Mucosa of stomach (tissue), 1 donor: ENCODE results near the gene GDPD1.
"Not testable (repeated sequence)": the region's sequence is repeated elsewhere in the genome, so short reads cannot be mapped to it uniquely, and the experiment has no call there.

Experiments
- H3K27me3 ChIP-seq: one replicate; pipeline ENCODE4 v1.7.0; 2013; ENCODE audit warnings: mild to moderate bottlenecking, low read length; ENCODE audit not compliant: control insufficient read depth, insufficient read depth
- H3K36me3 ChIP-seq: one replicate; pipeline ENCODE4 v1.7.0; 2013; ENCODE audit warnings: low read length; ENCODE audit not compliant: control insufficient read depth, insufficient read depth
- H3K4me1 ChIP-seq: one replicate; pipeline ENCODE4 v1.7.0; 2013; ENCODE audit warnings: mild to moderate bottlenecking, low read length; ENCODE audit not compliant: control insufficient read depth, insufficient read depth
- H3K4me3 ChIP-seq: one replicate; pipeline ENCODE4 v1.7.0; 2013; ENCODE audit warnings: low read length
- H3K9ac ChIP-seq: one replicate; pipeline ENCODE4 v1.7.0; 2013; ENCODE audit warnings: mild to moderate bottlenecking, low read length, moderate library complexity
- H3K9me3 ChIP-seq: one replicate; pipeline ENCODE4 v1.7.0; 2013; ENCODE audit warnings: mild to moderate bottlenecking, low read length, moderate library complexity; ENCODE audit not compliant: control insufficient read depth
- donor health status: Pancreatic carcinoma.

The GDPD1 gene

DNA sequence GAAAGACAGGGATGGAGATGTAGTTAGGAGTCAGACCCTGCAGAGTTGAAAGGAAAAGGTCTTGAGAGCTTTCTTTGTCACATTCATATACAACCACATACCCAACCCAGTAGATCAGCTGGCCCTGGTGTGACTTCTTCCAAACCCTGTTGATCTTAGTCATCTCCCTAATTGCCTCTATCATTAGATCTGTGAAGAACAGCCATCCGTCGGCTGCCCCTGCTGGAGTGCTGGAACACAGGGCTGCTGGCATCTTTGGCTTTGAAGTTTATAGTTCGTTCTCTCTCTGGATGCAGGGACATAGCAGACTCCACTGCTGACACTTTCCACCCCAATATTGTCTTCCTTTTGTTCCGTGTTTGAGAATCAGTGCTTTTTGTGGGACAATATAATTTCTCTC lies 20.9 kb upstream of the GDPD1 start:
- no peaks in the 10 kb centered on the region for H3K9me3 ChIP-seq
- no peaks in the 10 kb centered on the region for H3K27me3 ChIP-seq
- no peak overlapping the region for H3K9ac ChIP-seq
- H3K4me3 ChIP-seq: no peak overlapping the region
- H3K4me1 ChIP-seq: no peaks in the 10 kb centered on the region
- no peaks in the 10 kb centered on the region for H3K36me3 ChIP-seq

DNA sequence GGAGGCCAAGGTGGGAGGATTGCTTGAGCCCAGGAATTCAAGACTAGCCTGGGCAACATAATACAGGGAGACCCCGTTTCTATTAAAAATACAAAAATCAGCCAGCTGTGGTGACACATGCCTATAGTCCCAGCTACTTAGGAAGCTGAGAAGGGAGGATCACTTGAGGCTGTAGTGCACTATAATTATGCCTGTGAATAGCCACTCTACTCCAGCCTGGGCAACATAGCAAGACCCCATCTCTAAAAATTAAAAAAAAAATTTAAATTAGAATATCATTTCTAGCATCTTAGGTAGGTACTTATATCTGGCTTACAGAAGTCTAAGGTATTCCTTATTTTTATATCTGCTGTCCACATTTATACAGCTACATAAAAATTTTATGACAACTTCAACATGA lies 18.0 kb upstream of the GDPD1 start:
- no peaks in the 10 kb centered on the region for H3K4me1 ChIP-seq
- H3K36me3 ChIP-seq: no peaks in the 10 kb centered on the region
- no peaks in the 10 kb centered on the region for H3K27me3 ChIP-seq
- no peak overlapping the region for H3K4me3 ChIP-seq
- H3K9me3 ChIP-seq: no peaks in the 10 kb centered on the region
- no peak overlapping the region for H3K9ac ChIP-seq

DNA sequence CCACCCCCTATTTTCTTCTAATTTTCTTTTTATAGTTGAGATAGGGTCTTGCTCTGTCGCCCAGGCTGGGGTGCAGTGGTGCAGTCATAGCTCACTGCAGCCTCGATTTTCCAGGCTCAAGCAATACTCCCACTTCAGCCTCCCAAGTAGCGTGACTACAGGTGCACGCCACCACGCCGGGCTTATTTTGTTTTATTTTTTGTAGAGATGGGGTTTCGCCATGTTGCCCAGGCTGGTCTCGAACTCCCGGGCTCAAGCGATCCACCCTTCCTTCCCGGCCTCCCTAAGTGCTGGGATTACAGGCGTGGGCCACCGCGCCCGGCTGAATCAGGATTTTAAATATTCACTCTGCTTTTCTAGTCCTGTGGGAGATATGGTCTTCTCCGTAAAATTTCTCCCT lies 941 bp upstream of the GDPD1 start:
- Histone ChIP-seq H3K4me3 (no peak overlapping the region), H3K9ac (no peak overlapping the region), H3K4me1 (no peaks in the 10 kb centered on the region), H3K9me3 (no peaks in the 10 kb centered on the region), H3K27me3 (no peaks in the 10 kb centered on the region), H3K36me3 (no peaks in the 10 kb centered on the region)

DNA sequence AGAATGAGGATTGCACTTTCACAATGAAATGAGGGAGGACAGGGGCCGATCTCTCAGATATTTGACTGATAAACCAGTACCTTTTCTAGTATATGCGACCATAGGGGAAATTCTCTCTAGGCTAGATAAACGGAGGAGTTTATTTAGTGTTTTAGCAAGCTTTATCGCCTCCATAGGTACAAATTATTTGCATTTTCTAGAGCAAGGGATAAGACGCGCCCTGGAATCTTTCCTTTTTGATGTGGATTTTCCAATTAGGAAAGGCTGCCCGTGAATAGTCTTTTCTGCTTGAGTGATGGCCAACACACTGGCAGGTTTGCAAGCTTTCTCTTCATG lies 351 bp upstream of the GDPD1 start:
- Histone ChIP-seq H3K4me3 (peak overlapping the region; percentile 32), H3K27me3 (no peaks in the 10 kb centered on the region)

DNA sequence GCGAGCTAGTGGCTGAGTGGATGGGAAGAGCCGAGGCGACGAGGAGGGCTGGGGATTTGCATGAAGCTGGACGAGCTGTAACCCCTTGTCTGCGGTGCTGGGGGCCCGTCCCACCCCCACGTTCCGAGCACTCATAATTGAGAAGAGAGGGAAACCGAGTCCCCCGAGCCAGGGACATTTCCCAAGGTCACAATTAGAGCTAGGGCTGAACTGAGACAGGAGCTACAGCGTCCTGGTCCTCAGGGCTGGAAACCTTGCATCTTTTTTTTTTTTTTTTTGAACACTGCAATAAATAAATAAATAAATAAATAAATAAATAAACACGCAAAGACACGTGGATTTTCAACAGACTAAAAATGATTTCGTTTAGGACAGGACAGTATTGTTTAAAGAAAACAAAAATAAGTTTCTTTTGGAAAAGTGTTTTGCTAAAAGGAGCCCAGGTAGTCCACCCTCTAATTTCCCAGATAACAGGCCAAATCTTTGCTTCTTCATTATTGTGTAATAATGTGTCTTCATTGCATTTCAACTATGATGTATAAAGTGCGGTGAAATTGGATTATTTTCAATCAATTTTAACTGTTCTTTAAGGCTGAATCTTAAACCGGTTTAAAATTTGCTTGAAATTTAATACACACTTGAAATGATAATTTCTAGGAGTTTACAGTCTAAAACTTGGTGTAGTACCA lies 992 bp downstream of the GDPD1 start:
- H3K36me3 ChIP-seq: no peaks in the 10 kb centered on the region
- H3K9ac ChIP-seq: peak overlapping the region; percentile 95
- H3K27me3 ChIP-seq: no peaks in the 10 kb centered on the region
- H3K9me3 ChIP-seq: no peaks in the 10 kb centered on the region
- H3K4me1 ChIP-seq: no peaks in the 10 kb centered on the region
- peak overlapping the region; percentile 75 for H3K4me3 ChIP-seq

More for the DNA sequence above, 351 bp upstream of the GDPD1 start:
- H3K36me3 ChIP-seq: no peaks in the 10 kb centered on the region
- no peaks in the 10 kb centered on the region for H3K4me1 ChIP-seq
- peak overlapping the region; percentile 95 for H3K9ac ChIP-seq
- H3K9me3 ChIP-seq: no peaks in the 10 kb centered on the region

DNA sequence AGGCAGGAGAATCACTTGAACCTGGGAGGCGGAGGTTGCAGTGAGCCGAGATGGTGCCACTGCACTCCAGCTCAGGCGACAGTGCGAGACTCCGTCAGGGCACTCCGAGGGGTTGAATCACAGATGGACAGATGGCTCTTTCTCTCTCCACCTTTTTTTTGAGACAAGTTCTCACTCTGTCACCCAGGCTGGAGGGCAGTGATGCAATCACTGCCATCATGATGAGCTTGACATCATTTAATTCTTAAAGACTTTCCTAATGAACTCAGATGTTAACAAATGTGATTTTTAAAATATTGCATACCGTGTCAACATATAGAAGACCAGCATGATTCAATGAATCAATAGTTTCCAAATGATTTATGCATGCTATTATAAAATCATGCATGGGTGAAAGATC lies 3.5 kb downstream of the GDPD1 start:
- Histone ChIP-seq H3K4me3 (no peak overlapping the region), H3K27me3 (no peaks in the 10 kb centered on the region), H3K4me1 (no peaks in the 10 kb centered on the region), H3K36me3 (no peaks in the 10 kb centered on the region), H3K9ac (no peak overlapping the region), H3K9me3 (no peaks in the 10 kb centered on the region)

DNA sequence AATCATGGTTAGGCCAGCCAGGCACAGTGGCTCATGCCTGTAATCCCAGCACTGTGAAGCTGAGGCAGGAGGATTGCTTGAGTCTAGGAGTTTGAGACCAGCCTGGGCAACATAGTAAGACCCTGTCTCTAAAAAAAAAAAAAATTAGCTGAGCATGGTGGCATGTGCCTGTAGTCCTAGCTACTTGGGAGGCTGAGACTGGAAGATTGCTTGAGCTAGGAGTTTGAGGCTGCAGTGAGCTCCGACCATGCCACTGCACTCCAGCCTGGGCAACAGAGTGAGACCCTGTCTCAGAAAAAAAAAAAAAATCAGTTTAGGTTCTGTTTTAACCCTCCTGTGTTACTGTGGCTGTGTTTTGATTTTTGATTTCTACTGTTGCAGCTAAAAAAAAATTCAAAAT lies 8.3 kb downstream of the GDPD1 start:
- H3K9ac ChIP-seq, H3K36me3 ChIP-seq, H3K27me3 ChIP-seq, H3K4me3 ChIP-seq, H3K4me1 ChIP-seq, H3K9me3 ChIP-seq: not testable (repeated sequence)

DNA sequence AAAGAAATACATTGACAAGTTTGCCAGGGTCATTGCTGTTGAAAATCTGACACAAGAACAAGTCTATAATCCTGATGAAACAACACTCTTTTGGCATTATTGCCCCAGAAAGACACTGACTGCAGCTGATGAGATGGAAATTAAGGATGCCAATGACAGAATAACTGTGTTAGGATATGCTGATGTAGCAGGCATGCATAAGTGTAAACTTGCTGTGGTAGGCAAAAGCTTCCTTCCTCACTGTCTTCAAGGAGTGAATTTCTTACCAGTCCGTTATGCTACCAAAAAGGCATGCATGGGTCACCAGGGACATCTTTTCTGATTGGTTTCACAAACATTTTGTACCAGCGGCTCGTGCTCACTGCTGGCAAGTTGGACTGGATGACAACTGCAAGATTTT lies 10.5 kb downstream of the GDPD1 start:
- Histone ChIP-seq H3K36me3 (no peaks in the 10 kb centered on the region), H3K4me1 (no peaks in the 10 kb centered on the region), H3K27me3 (no peaks in the 10 kb centered on the region), H3K9ac (no peak overlapping the region), H3K4me3 (no peak overlapping the region), H3K9me3 (no peaks in the 10 kb centered on the region)

DNA sequence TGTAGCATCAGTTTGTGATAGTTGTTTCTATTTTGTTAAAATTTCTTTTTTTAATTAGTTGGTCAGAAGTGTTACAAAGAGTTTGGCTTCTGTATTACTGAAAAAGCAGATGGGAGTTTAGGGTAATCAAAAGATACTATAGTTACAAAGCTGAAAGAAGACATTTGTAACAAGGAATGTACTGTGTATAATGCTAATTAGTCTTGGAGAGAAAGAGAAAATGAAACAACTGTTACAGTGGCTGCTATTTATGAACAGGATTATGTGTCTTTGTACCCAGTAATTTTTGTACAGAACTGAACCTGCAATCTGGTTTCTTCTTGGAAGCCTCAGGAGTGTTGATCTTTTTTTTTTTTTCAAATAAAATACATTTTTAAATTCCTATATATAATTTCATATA lies 14.3 kb downstream of the GDPD1 start:
- Histone ChIP-seq H3K9ac (no peak overlapping the region), H3K4me1 (no peaks in the 10 kb centered on the region), H3K36me3 (no peaks in the 10 kb centered on the region), H3K27me3 (no peaks in the 10 kb centered on the region), H3K9me3 (no peaks in the 10 kb centered on the region), H3K4me3 (no peak overlapping the region)

DNA sequence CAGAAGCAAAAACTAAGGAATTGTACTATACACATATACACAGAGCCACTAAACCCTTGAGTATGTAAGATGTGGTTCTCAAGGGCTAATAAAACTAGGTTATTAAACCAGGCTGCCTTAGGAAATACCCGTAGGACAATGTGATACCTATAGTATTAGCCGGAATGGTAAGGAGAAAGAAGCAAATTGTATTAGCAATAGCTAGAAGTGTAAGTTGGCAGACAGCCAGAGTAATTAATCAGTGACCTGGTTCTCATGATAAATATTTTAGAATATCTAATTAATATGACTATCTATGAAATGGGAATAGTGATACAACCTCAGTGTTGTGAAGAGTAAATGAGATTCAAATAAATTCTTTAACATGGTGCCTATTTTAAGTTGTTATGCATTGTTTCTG lies 18.6 kb downstream of the GDPD1 start:
- no peaks in the 10 kb centered on the region for H3K9me3 ChIP-seq
- H3K9ac ChIP-seq: no peak overlapping the region
- no peak overlapping the region for H3K4me3 ChIP-seq

DNA sequence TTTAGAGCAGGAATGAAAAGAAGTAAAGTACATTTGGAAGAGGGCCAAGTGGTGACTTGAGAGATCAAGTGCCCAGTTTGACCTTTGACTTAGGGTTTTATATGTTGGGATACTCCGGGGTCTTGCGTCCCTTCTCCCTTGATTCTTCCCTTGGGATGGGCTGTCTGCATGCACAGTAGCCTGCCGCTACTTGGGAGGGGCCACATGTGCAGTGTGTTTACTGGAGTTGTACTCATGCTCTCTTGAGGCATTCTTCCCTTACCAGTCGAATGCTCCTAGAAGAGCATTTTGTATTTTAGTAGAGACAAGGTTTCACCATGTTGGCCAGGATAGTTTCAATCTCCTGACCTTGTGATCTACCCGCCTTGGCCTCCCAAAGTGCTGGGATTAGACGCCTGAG lies 23.8 kb downstream of the GDPD1 start:
- Histone ChIP-seq H3K27me3 (no peaks in the 10 kb centered on the region), H3K9me3 (no peaks in the 10 kb centered on the region), H3K4me3 (no peak overlapping the region), H3K4me1 (no peaks in the 10 kb centered on the region), H3K9ac (no peak overlapping the region), H3K36me3 (no peaks in the 10 kb centered on the region)

More for the DNA sequence above, 18.6 kb downstream of the GDPD1 start:
- Histone ChIP-seq H3K36me3 (no peaks in the 10 kb centered on the region), H3K4me1 (no peaks in the 10 kb centered on the region), H3K27me3 (no peaks in the 10 kb centered on the region)

DNA sequence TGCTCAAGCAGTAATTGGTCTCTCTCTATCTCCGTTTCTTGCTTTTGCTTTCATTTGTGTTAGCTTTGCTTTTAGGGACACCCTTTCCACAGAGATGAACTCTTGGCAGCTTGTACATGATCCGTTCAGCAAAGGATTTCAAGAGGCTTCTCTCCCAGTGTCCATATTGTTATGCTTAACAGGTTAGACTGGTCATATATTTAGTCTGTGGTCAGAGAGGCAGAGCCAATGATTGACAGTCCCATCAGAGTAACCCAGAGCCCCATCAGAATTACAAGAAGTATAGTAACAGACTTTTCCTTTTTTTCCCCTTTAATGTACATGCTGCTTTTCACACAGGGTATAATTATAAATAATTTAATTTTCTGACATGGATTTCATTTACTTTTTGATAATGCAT lies 34.4 kb downstream of the GDPD1 start:
- no peaks in the 10 kb centered on the region for H3K9me3 ChIP-seq
- no peaks in the 10 kb centered on the region for H3K36me3 ChIP-seq
- H3K4me3 ChIP-seq: no peak overlapping the region
- peaks cover 3% of the 10 kb centered on the region for H3K4me1 ChIP-seq
- H3K9ac ChIP-seq: no peak overlapping the region
- H3K27me3 ChIP-seq: no peaks in the 10 kb centered on the region

DNA sequence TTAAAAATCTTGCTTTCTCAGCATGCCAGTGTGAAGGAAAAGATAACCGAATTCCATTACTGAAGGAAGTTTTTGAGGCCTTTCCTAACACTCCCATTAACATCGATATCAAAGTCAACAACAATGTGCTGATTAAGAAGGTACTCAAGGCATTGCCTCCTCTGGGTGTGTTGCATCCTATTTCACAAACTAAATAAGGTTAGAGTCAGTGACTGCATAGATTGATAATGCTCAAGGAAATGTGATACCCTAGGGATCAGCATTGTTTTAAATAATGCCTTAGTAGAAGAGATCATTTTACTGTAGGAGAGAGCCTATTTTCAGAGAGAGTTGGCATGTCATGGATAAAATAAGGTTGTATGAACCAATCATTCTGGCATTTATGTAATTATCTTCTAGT lies 36.8 kb downstream of the GDPD1 start:
- H3K4me1 ChIP-seq: peaks cover 3% of the 10 kb centered on the region
- H3K9me3 ChIP-seq: no peaks in the 10 kb centered on the region
- H3K9ac ChIP-seq: no peak overlapping the region
- H3K4me3 ChIP-seq: no peak overlapping the region
- no peaks in the 10 kb centered on the region for H3K27me3 ChIP-seq
- H3K36me3 ChIP-seq: no peaks in the 10 kb centered on the region
